Stimulated activated CD8-positive, alpha-beta memory T cell treated with anti-CD3 and anti-CD28 coated beads, Interleukin-7, amount 100 ng/mL, for 4 hours (primary cell): ENCODE measurements around the gene TTC5.
"Not testable (repeated sequence)": the region's sequence is repeated elsewhere in the genome, so short reads cannot be mapped to it uniquely, and the experiment has no call there.

Source experiments
- DNase-seq, 2 donors: peaks; one replicate each; pipeline ENCODE4 v3.0.0-alpha.2; 2020; ENCODE audit warnings: low read depth in 2 of 2

Gene TTC5

GRCh38 chr14:20305265-20306078 is at the start of gene TTC5:
TTC5 (minus strand) TSS chr14:20305951; CDS start chr14:20305937, 14 bp downstream.
- DNase-seq, result peak; percentile 79 to 84

GRCh38 chr14:20350860-20351259 is 45.1 kb upstream of the TTC5 start:
- DNase-seq, result no peak

GRCh38 chr14:20350282-20350681 is 44.5 kb upstream of the TTC5 start:
- no peak for DNase-seq

- no peak for DNase-seq
These were observed 42.0 kb upstream of the TTC5 start for GRCh38 chr14:20347747-20348146.

- no peak for DNase-seq
These were observed 41.0 kb upstream of the TTC5 start for GRCh38 chr14:20346713-20347112.

- no peak for DNase-seq
These were observed 39.6 kb upstream of the TTC5 start for GRCh38 chr14:20345366-20345765.

- no peak for DNase-seq
These were observed 38.1 kb upstream of the TTC5 start for GRCh38 chr14:20343862-20344220.

- peak; percentile 86 to 89 for DNase-seq
These were observed 37.5 kb upstream of the TTC5 start, which contains the start of gene PARP2 for GRCh38 chr14:20343092-20343861. PARP2 (plus strand) TSS chr14:20343635; CDS start chr14:20343642, 7 bp downstream.

- no peak for DNase-seq
These were observed 35.9 kb upstream of the TTC5 start for GRCh38 chr14:20341646-20342045.

- DNase-seq, result not testable (repeated sequence)
These were observed 35.3 kb upstream of the TTC5 start for GRCh38 chr14:20341032-20341431.

GRCh38 chr14:20334017-20334416 is 28.3 kb upstream of the TTC5 start:
- DNase-seq, result no peak

GRCh38 chr14:20333494-20333841 is 27.7 kb upstream of the TTC5 start:
- no peak for DNase-seq

GRCh38 chr14:20332788-20333493 is 27.2 kb upstream of the TTC5 start, which contains the start of gene CCNB1IP1:
CCNB1IP1 (minus strand) TSS chr14:20333279; CDS start chr14:20316523, 16,756 bp downstream.
- peak in 1 of 2 donors; percentile 18 for DNase-seq

- DNase-seq, result no peak
These were observed 26.7 kb upstream of the TTC5 start for GRCh38 chr14:20332431-20332787.

GRCh38 chr14:20331053-20331613 is 25.4 kb upstream of the TTC5 start:
- DNase-seq, result no peak

GRCh38 chr14:20329355-20329754 is 23.6 kb upstream of the TTC5 start:
- DNase-seq, result no peak

- no peak for DNase-seq
These were observed 23.0 kb upstream of the TTC5 start for GRCh38 chr14:20328705-20329104.

- DNase-seq, result no peak
These were observed 21.5 kb upstream of the TTC5 start for GRCh38 chr14:20327005-20327869.

GRCh38 chr14:20317720-20318119 is 12.0 kb upstream of the TTC5 start:
- DNase-seq, result no peak

- DNase-seq, result no peak
These were observed 8.3 kb upstream of the TTC5 start for GRCh38 chr14:20314026-20314425.

GRCh38 chr14:20306079-20306423 is 300 bp upstream of the TTC5 start:
- DNase-seq, result no peak
